ENCODE results near the gene ACOX1.

DNA sequence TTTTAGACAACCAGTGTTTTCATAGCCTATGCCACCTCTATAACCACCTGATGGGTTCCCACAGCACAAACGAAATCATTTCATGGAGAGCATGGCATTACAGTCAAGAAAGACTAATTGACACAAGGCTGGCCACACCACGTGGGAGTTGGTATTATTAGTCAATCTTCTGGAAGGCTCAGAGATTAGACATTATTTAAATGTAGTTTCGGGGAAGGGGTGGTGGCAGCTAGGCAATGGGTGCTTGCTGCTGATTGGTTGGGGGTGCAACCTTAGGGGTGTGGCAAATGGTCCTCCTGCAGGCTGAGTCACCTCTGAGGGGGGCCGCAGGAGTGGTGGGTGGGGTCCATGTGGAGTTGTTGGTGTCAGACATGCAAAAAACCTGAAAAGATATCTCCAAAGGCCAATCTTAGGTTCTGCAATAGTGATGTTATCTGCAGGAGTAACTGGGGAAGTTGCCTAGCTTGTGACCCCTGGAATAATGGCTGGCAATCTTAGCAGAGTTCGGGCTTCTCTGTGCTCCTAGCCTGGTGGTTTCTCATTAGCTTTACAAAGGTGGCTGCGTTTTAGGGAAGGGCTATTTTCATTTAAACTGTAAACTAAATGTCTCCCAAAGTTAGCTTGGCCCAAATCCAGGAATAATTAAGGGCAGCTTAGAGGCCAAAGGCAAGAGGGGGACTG, 4.7 kb upstream of the ACOX1 start:
- TF ChIP-seq CTCF (IDR thresholded peaks at IDR 0.05) (no peak), EZH2 (IDR thresholded peaks at IDR 0.05) (no peak), EZH2phosphoT487 (IDR thresholded peaks at IDR 0.05) (no peak)
